GM12878 (cell line): ENCODE data around the gene CACNA2D3. TPM values are rescaled to one million over a fixed set of nuclear protein-coding genes. Genes with fewer than 3 reads are reported as not detected.

Source experiments
- ATAC-seq: fragments of 200-7000 bp; cut with Tn5 transposase; 3 replicates; pipeline ENCODE4 v1.9.1; 2020; ENCODE audit warnings: mild to moderate bottlenecking, moderate library complexity
- BruUV-seq: library from RNA; stranded (reverse); fragments of 400-500 nt; replicated peaks from 2 replicates; lab custom pipeline; 2021; lab: Mats Ljungman, UMichigan
- CTCF ChIA-PET: fragments of 300-600 bp; sonication (Branson Sonifier 250); formaldehyde crosslinking; extraction: SDS; loops from one replicate; lab custom pipeline; 2021; ENCODE audit warnings: inconsistent platforms; lab: Yijun Ruan, JAX
- POLR2A ChIA-PET: fragments of 350-600 bp; formaldehyde crosslinking; extraction: SDS; loops from one replicate; lab custom pipeline; 2021; ENCODE audit warnings: inconsistent platforms; lab: Charles Lee
- RAD21 ChIA-PET: fragments of 300-600 bp; sonication (Branson Sonifier 250); formaldehyde crosslinking; loops from one replicate; lab custom pipeline; 2023; ENCODE audit warnings: antibody characterized with exemption; ENCODE audit not compliant: unreplicated experiment; lab: Charles Lee
- SMC1A ChIA-PET: fragments of 300-600 bp; sonication (Branson Sonifier 250); formaldehyde crosslinking; loops from one replicate; lab custom pipeline; 2023; ENCODE audit not compliant: unreplicated experiment, uncharacterized antibody; lab: Charles Lee
- DNase-seq: peaks from one replicate; pipeline ENCODE4 v3.0.0-alpha.2; 2011; ENCODE audit warnings: low read depth, low spot score
- FAIRE-seq: peaks from 3 replicates; lab custom pipeline; 2011; peaks lifted over from hg19 to GRCh38; lab: Jason Lieb, UNC
- H2AFZ ChIP-seq: 2 replicates; pipeline ENCODE4 v1.6.0; 2011; ENCODE audit warnings: low read depth, low read length, control low read depth; ENCODE audit not compliant: control insufficient read depth
- H3K27ac ChIP-seq: 2 replicates; pipeline ENCODE4 v1.5.1; 2011; ENCODE audit warnings: control low read depth; ENCODE audit not compliant: control insufficient read depth, insufficient read depth
- H3K27me3 ChIP-seq, 2 experiments: replicated peaks in 1 of 2; 2 replicates each; pipeline versions ENCODE4 v1.6.0 to v1.6.1; 2011; ENCODE audit warnings: low read length in 1 of 2; ENCODE audit not compliant: control insufficient read depth in 2 of 2, insufficient read depth in 2 of 2
- H3K36me3 ChIP-seq, 2 experiments: 2 replicates each; pipeline ENCODE4 v1.5.1; 2011; ENCODE audit warnings: low read length in 1 of 2; ENCODE audit not compliant: control insufficient read depth in 2 of 2, insufficient read depth in 2 of 2
- H3K4me1 ChIP-seq: 2 replicates; pipeline ENCODE4 v1.6.1; 2011; ENCODE audit warnings: mild to moderate bottlenecking, low read length, moderate library complexity, mixed read lengths; ENCODE audit not compliant: control insufficient read depth, insufficient read depth
- H3K4me2 ChIP-seq: 2 replicates; pipeline ENCODE4 v1.6.0; 2011; ENCODE audit warnings: control low read depth; ENCODE audit not compliant: control insufficient read depth, insufficient read depth
- H3K4me3 ChIP-seq: fragments of 200-600 bp; sonication (generic); 2 replicates; pipeline ENCODE4 v1.5.1; 2016
- H3K79me2 ChIP-seq: 2 replicates; pipeline ENCODE4 v1.6.0; 2011; ENCODE audit warnings: low read length; ENCODE audit not compliant: control insufficient read depth, insufficient read depth
- H3K9ac ChIP-seq: 2 replicates; pipeline ENCODE4 v1.8.0; 2011; ENCODE audit warnings: low read length, control low read depth, mixed read lengths; ENCODE audit not compliant: control insufficient read depth, insufficient read depth
- H3K9me3 ChIP-seq: replicated peaks from 3 replicates; pipeline ENCODE4 v1.5.1; 2011; ENCODE audit warnings: mild to moderate bottlenecking, low read length; ENCODE audit not compliant: control insufficient read depth, insufficient read depth
- H4K20me1 ChIP-seq: 2 replicates; pipeline ENCODE4 v1.6.0; 2011; ENCODE audit not compliant: control insufficient read depth, insufficient read depth
- CBFB ChIP-seq: IDR thresholded peaks from 2 replicates; pipeline ENCODE4 v1.6.1; 2016; ENCODE audit warnings: antibody characterized with exemption, low read depth
- CBX5 ChIP-seq: sonication (generic); IDR thresholded peaks from 2 replicates; pipeline ENCODE4 v1.6.1; 2016; ENCODE audit warnings: low read depth, moderate library complexity, mild to moderate bottlenecking, inconsistent platforms
- ESRRA ChIP-seq: IDR thresholded peaks from 2 replicates; pipeline ENCODE4 v1.6.1; 2012; ENCODE audit warnings: mild to moderate bottlenecking, low read length, improper control_type of control experiment
- GABPA ChIP-seq: IDR thresholded peaks from 2 replicates; pipeline ENCODE4 v1.6.1; 2014; ENCODE audit warnings: antibody characterized with exemption, low read depth, mild to moderate bottlenecking, inconsistent platforms
- HCFC1 ChIP-seq: fragments of 150-350 bp; IDR thresholded peaks from 2 replicates; pipeline ENCODE4 v1.6.1; 2014; ENCODE audit warnings: low read length
- LARP7 ChIP-seq: fragments of 450-650 bp; IDR thresholded peaks from 2 replicates; pipeline ENCODE4 v1.6.1; 2017; ENCODE audit warnings: mild to moderate bottlenecking
- MEF2A ChIP-seq: IDR thresholded peaks from 2 replicates; pipeline ENCODE4 v1.6.1; 2011; ENCODE audit warnings: low read depth, mild to moderate bottlenecking, low read length, moderate library complexity; ENCODE audit not compliant: insufficient read depth
- MTA3 ChIP-seq: IDR thresholded peaks from 2 replicates; pipeline ENCODE4 v1.6.1; 2012; ENCODE audit warnings: low read length, inconsistent platforms, borderline replicate concordance
- NBN ChIP-seq: fragments of 450-650 bp; IDR thresholded peaks from 2 replicates; pipeline ENCODE4 v1.6.1; 2016
- NRF1 ChIP-seq: conservative IDR thresholded peaks from 2 replicates; pipeline ENCODE4 v1.6.1; 2011; ENCODE audit warnings: mild to moderate bottlenecking, low read depth, low read length, improper control_type of control experiment
- RELA ChIP-seq: fragments of 450-650 bp; IDR thresholded peaks from 2 replicates; pipeline ENCODE4 v1.8.0; 2014; ENCODE audit warnings: borderline replicate concordance; ENCODE audit not compliant: partially characterized antibody
- RFX5 ChIP-seq: IDR thresholded peaks from 2 replicates; pipeline ENCODE4 v1.6.1; 2011; ENCODE audit warnings: low read depth, low read length, improper control_type of control experiment
- SIN3A ChIP-seq: IDR thresholded peaks from 2 replicates; pipeline ENCODE4 v1.6.1; 2012; ENCODE audit warnings: low read depth, low read length, improper control_type of control experiment
- SMARCA5 ChIP-seq: fragments of 450-650 bp; IDR thresholded peaks from 2 replicates; pipeline ENCODE4 v1.6.1; 2017; ENCODE audit warnings: mild to moderate bottlenecking
- SP1 ChIP-seq: IDR thresholded peaks from one replicate; pipeline ENCODE4 v1.6.1; 2011; ENCODE audit warnings: low read depth, low read length
- WGBS: methylation state at CpG from one replicate; pipeline ENCODE4 v1.1.6; 2016; ENCODE audit warnings: low lambda C conversion rate; ENCODE audit not compliant: insufficient replicate concordance, insufficient coverage; ENCODE audit errors: missing lambda C conversion rate; 5-methylcytosine and 5-hydroxymethylcytosine counted together
- in situ Hi-C: fragments of 300-500 bp; cut with MboI; formaldehyde crosslinking; loops from 9 replicates; pipeline ENCODE4 v1.14.3; 2018; ENCODE audit warnings: mixed read lengths
- intact Hi-C: fragments of 100-400 bp; cut with micrococcal nuclease; formaldehyde crosslinking; loops from one replicate; pipeline ENCODE4 v1.14.2; 2022; ENCODE audit not compliant: unreplicated experiment
- polyA plus RNA-seq, 11 experiments: library from polyadenylated mRNA; depleted of rRNA in 4 of 11; unstranded in 6 of 11; stranded (reverse) in 5 of 11; fragments of >200 nt; fragmentation: Nextera tagmentation in 4 of 11; fragmentation: Illumina TruSeq in 1 of 11; extraction: Ambion mirVana in 4 of 11; extraction: Trizol in 1 of 11; gene quantifications; 1 replicate in 1 of 11; 2 replicates in 10 of 11; pipeline versions ENCODE4 v1.2.1 to v1.2.3, GENCODE V29; 2011 to 2016; ENCODE audit warnings: inconsistent platforms in 2 of 11, missing spikeins in 2 of 11, low read depth in 1 of 11
- total RNA-seq, 4 experiments: library from RNA; depleted of rRNA in 3 of 4; stranded (reverse); fragments of >200 nt in 3 of 4; fragmentation: Illumina TruSeq in 1 of 4; extraction: Trizol in 1 of 4; gene quantifications; 2 replicates each; pipeline versions ENCODE4 v1.2.1 to v1.2.3, GENCODE V29; 2013 to 2021
- TF ChIP-seq, protein P1 (sequence below): fragments of 450-650 bp; IDR thresholded peaks from 2 replicates; pipeline ENCODE4 v1.6.1; 2017; ENCODE audit warnings: low read depth, mild to moderate bottlenecking, moderate library complexity
- TF ChIP-seq, protein P2 (sequence below): fragments of 450-650 bp; IDR thresholded peaks from 2 replicates; pipeline ENCODE4 v1.6.1; 2017; ENCODE audit warnings: borderline replicate concordance
- TF ChIP-seq, protein P3 (sequence below): fragments of 450-650 bp; IDR thresholded peaks from 2 replicates; pipeline ENCODE4 v1.6.1; 2017; ENCODE audit warnings: mild to moderate bottlenecking

Gene CACNA2D3
- total and polyA plus RNA-seq, 10 of the 15 experiments (the other 5 are each of a cell fraction or from before 2014, with no cell fraction given), result not detected

DNA sequence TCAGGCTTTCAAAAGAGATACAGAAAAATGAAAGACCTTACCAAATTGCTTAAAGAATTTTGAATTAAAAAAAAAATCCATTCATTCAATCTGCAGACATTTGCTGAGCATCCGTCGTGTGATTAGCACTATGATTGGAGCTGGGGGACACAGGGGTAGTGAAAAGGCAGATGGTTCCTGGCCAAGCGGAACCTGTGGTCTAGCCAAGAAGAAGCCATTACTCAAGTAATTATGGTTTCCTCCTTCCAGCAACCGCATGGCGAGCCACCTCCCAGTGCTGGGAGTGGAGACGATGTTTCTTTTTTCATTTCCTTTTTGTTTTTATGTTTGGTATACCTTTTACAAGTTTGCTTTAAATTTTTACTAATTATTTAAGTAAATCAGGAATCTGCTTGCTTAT lies 140.2 kb downstream of the CACNA2D3 start:
- RAD21 ChIA-PET, result no interaction called here

More for the DNA sequence above, 140.2 kb downstream of the CACNA2D3 start:
- no peak overlapping the region for H3K9ac ChIP-seq
- no peaks in the 10 kb centered on the region for H3K27me3 ChIP-seq
- H3K36me3 ChIP-seq, result no peaks in the 10 kb centered on the region
- DNase-seq (no peak), FAIRE-seq (no peak), ATAC-seq (no peak)
- H2AFZ ChIP-seq, result no peak overlapping the region
- ChIA-PET CTCF (no interaction called here), POLR2A (no interaction called here), SMC1A (no interaction called here)
- no peaks in the 10 kb centered on the region for H4K20me1 ChIP-seq
- H3K4me3 ChIP-seq, result no peak overlapping the region
- TF ChIP-seq SIN3A, result no peak
- TF ChIP-seq LARP7, result no peak
- no peak for TF ChIP-seq MTA3
- TF ChIP-seq GABPA, result no peak
- TF ChIP-seq RELA, result no peak
- TF ChIP-seq, protein P1, sequence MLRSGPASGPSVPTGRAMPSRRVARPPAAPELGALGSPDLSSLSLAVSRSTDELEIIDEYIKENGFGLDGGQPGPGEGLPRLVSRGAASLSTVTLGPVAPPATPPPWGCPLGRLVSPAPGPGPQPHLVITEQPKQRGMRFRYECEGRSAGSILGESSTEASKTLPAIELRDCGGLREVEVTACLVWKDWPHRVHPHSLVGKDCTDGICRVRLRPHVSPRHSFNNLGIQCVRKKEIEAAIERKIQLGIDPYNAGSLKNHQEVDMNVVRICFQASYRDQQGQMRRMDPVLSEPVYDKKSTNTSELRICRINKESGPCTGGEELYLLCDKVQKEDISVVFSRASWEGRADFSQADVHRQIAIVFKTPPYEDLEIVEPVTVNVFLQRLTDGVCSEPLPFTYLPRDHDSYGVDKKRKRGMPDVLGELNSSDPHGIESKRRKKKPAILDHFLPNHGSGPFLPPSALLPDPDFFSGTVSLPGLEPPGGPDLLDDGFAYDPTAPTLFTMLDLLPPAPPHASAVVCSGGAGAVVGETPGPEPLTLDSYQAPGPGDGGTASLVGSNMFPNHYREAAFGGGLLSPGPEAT, result no peak
- TF ChIP-seq CBX5, result no peak
- TF ChIP-seq, protein P2, sequence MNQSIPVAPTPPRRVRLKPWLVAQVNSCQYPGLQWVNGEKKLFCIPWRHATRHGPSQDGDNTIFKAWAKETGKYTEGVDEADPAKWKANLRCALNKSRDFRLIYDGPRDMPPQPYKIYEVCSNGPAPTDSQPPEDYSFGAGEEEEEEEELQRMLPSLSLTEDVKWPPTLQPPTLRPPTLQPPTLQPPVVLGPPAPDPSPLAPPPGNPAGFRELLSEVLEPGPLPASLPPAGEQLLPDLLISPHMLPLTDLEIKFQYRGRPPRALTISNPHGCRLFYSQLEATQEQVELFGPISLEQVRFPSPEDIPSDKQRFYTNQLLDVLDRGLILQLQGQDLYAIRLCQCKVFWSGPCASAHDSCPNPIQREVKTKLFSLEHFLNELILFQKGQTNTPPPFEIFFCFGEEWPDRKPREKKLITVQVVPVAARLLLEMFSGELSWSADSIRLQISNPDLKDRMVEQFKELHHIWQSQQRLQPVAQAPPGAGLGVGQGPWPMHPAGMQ, result no peak
- TF ChIP-seq HCFC1, result no peak
- no peak for TF ChIP-seq SMARCA5
- TF ChIP-seq SP1, result no peak
- no peak for TF ChIP-seq NRF1
- TF ChIP-seq CBFB, result no peak
- no peak for TF ChIP-seq RFX5
- no peak for TF ChIP-seq MEF2A
- no peak for TF ChIP-seq ESRRA
- TF ChIP-seq, protein P3, sequence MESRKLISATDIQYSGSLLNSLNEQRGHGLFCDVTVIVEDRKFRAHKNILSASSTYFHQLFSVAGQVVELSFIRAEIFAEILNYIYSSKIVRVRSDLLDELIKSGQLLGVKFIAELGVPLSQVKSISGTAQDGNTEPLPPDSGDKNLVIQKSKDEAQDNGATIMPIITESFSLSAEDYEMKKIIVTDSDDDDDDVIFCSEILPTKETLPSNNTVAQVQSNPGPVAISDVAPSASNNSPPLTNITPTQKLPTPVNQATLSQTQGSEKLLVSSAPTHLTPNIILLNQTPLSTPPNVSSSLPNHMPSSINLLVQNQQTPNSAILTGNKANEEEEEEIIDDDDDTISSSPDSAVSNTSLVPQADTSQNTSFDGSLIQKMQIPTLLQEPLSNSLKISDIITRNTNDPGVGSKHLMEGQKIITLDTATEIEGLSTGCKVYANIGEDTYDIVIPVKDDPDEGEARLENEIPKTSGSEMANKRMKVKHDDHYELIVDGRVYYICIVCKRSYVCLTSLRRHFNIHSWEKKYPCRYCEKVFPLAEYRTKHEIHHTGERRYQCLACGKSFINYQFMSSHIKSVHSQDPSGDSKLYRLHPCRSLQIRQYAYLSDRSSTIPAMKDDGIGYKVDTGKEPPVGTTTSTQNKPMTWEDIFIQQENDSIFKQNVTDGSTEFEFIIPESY, result no peak
- no peak for TF ChIP-seq NBN
- BruUV-seq, result no TSS peak
- no peak overlapping the region for H3K27ac ChIP-seq
- no peaks in the 10 kb centered on the region for H3K4me1 ChIP-seq
- H3K4me2 ChIP-seq, result no peak overlapping the region
- no peaks in the 10 kb centered on the region for H3K9me3 ChIP-seq
- WGBS, result 18% methylated on average over 6 of the region's 6 CpGs
- in situ Hi-C loops (no loop called here), intact Hi-C loops (no loop called here)
- H3K79me2 ChIP-seq, result no peaks in the 10 kb centered on the region
